HepG2 (cell line): ENCODE data around the gene HDHD3. TPM values are rescaled to one million over a fixed set of nuclear protein-coding genes. Genes with fewer than 3 reads are reported as not detected.

ENCODE experiments used
- ATAC-seq: fragments of 200-7000 bp; cut with Tn5 transposase; 3 replicates; pipeline ENCODE4 v1.9.1; 2020; ENCODE audit warnings: mild to moderate bottlenecking, moderate library complexity
- BruUV-seq: library from RNA; stranded (reverse); fragments of 400-500 nt; replicated peaks from 2 replicates; lab custom pipeline; 2021; lab: Mats Ljungman, UMichigan
- CTCF ChIA-PET: fragments of 300-600 bp; formaldehyde crosslinking; extraction: SDS; loops from one replicate; lab custom pipeline; 2021; ENCODE audit warnings: low total read pairs, inconsistent platforms, low intra/inter-chr PET ratio; lab: Yijun Ruan, JAX
- POLR2A ChIA-PET: fragments of 350-600 bp; sonication (Branson Sonifier 250); formaldehyde crosslinking; loops from one replicate; lab custom pipeline; 2020; ENCODE audit warnings: antibody characterized with exemption, inconsistent platforms; lab: Yijun Ruan, JAX
- DNase-seq: peaks from one replicate; pipeline ENCODE4 v3.0.0-alpha.2; 2015; ENCODE audit warnings: low spot score
- FAIRE-seq: peaks from 3 replicates; lab custom pipeline; 2011; peaks lifted over from hg19 to GRCh38; lab: Jason Lieb, UNC
- H2AFZ ChIP-seq: one replicate; pipeline ENCODE4 v1.6.1; 2011; ENCODE audit warnings: low read length, inconsistent platforms
- H3K27ac ChIP-seq: fragments of 300-600 bp; 3 replicates; pipeline ENCODE4 v1.8.0; 2011; ENCODE audit warnings: mixed run types, mild to moderate bottlenecking, mixed read lengths, low read length, inconsistent platforms; ENCODE audit not compliant: insufficient read depth; ENCODE audit errors: extremely low read length
- H3K27me3 ChIP-seq, 2 experiments: fragments of 200-600 bp in 1 of 2; 2 replicates in 1 of 2; 3 replicates in 1 of 2; pipeline versions ENCODE4 v1.6.0 to v1.8.0; 2011; ENCODE audit warnings: low read length in 2 of 2, mild to moderate bottlenecking in 2 of 2, moderate library complexity in 2 of 2, inconsistent platforms in 1 of 2; ENCODE audit not compliant: insufficient read depth in 2 of 2, control insufficient read depth in 1 of 2
- H3K36me3 ChIP-seq, 2 experiments: fragments of 200-600 bp in 1 of 2; replicated peaks in 1 of 2; 2 replicates in 1 of 2; 3 replicates in 1 of 2; pipeline versions ENCODE4 v1.5.1 to v1.8.0; 2011; ENCODE audit warnings: low read length in 2 of 2, inconsistent platforms in 1 of 2; ENCODE audit not compliant: insufficient read depth in 2 of 2, control insufficient read depth in 1 of 2
- H3K4me1 ChIP-seq: 2 replicates; pipeline ENCODE4 v1.5.1; 2012; ENCODE audit warnings: low read length, inconsistent platforms; ENCODE audit not compliant: insufficient read depth
- H3K4me2 ChIP-seq: 2 replicates; pipeline ENCODE4 v1.6.0; 2011; ENCODE audit warnings: low read depth, low read length, inconsistent platforms
- H3K4me3 ChIP-seq, 3 experiments: fragments of 200-600 bp in 1 of 3; sonication (generic), shearing (Covaris generic) in 1 of 3; replicated peaks in 1 of 3; 2 replicates each; pipeline ENCODE4 v1.5.1; 2011 to 2016; ENCODE audit warnings: low read length in 3 of 3, inconsistent platforms in 2 of 3, low read depth in 2 of 3, mild to moderate bottlenecking in 2 of 3, control low read depth in 1 of 3, mixed read lengths in 1 of 3; ENCODE audit not compliant: insufficient read depth in 1 of 3
- H3K79me2 ChIP-seq: one replicate; pipeline ENCODE4 v1.6.1; 2011; ENCODE audit warnings: low read length, inconsistent platforms; ENCODE audit not compliant: insufficient read depth
- H3K9ac ChIP-seq: 2 replicates; pipeline ENCODE4 v1.6.0; 2011; ENCODE audit warnings: mild to moderate bottlenecking, low read depth, low read length, inconsistent platforms; ENCODE audit not compliant: insufficient read depth
- H3K9me3 ChIP-seq: 2 replicates; pipeline ENCODE4 v1.5.1; 2012; ENCODE audit warnings: mild to moderate bottlenecking, low read length
- H4K20me1 ChIP-seq: 2 replicates; pipeline ENCODE4 v1.6.0; 2011; ENCODE audit warnings: inconsistent platforms, mild to moderate bottlenecking, low read length, moderate library complexity; ENCODE audit not compliant: insufficient read depth
- ARNTL ChIP-seq: sonication (generic); formaldehyde crosslinking; IDR thresholded peaks from 2 replicates; pipeline ENCODE4 v1.4.0; 2020; ENCODE audit warnings: mild to moderate bottlenecking, missing genetic modification reagents
- ATF3 ChIP-seq: sonication (generic); formaldehyde crosslinking; IDR thresholded peaks from 2 replicates; pipeline ENCODE4 v1.4.0; 2020; ENCODE audit warnings: missing genetic modification reagents
- BHLHE40 ChIP-seq: IDR thresholded peaks from 2 replicates; pipeline ENCODE4 v1.6.1; 2011; ENCODE audit warnings: low read length, improper control_type of control experiment
- CENPX ChIP-seq: sonication (generic); formaldehyde crosslinking; IDR thresholded peaks from 2 replicates; pipeline ENCODE4 v1.9.0; 2021; ENCODE audit warnings: mild to moderate bottlenecking, missing genetic modification reagents, moderate library complexity
- CERS6 ChIP-seq: sonication (generic); formaldehyde crosslinking; IDR thresholded peaks from 2 replicates; pipeline ENCODE4 v1.5.0; 2020; ENCODE audit warnings: missing genetic modification reagents
- ETS1 ChIP-seq: sonication (generic); formaldehyde crosslinking; IDR thresholded peaks from 2 replicates; pipeline ENCODE4 v1.4.0; 2020; ENCODE audit warnings: missing genetic modification reagents
- HNF4A ChIP-seq: sonication (generic); formaldehyde crosslinking; IDR thresholded peaks from 2 replicates; pipeline ENCODE4 v1.4.0; 2020; ENCODE audit warnings: missing genetic modification reagents
- KLF9 ChIP-seq: IDR thresholded peaks from 2 replicates; pipeline ENCODE4 v1.6.1; 2016; ENCODE audit warnings: low read depth
- PCBP2 ChIP-seq: fragments of 200-400 bp; formaldehyde crosslinking; optimal IDR thresholded peaks from 2 replicates; pipeline ENCODE3; 2018; ENCODE audit warnings: low read length, low read depth; ENCODE audit not compliant: poor library complexity, severe bottlenecking
- RARA ChIP-seq: IDR thresholded peaks from 2 replicates; pipeline ENCODE4 v1.6.1; 2016; ENCODE audit warnings: missing genetic modification reagents, missing compliant biosample characterization
- ZBTB7A ChIP-seq: sonication (generic); formaldehyde crosslinking; IDR thresholded peaks from 2 replicates; pipeline ENCODE4 v1.8.0; 2022; ENCODE audit warnings: mild to moderate bottlenecking, missing genetic modification reagents
- ZMYM3 ChIP-seq: sonication (generic); formaldehyde crosslinking; IDR thresholded peaks from 2 replicates; pipeline ENCODE4 v1.5.1; 2020; ENCODE audit warnings: mild to moderate bottlenecking, missing genetic modification reagents
- ZNF121 ChIP-seq: sonication (generic); formaldehyde crosslinking; IDR thresholded peaks from 2 replicates; pipeline ENCODE4 v1.5.0; 2020; ENCODE audit warnings: mild to moderate bottlenecking, missing genetic modification reagents
- ZNF430 ChIP-seq: sonication (generic); formaldehyde crosslinking; IDR thresholded peaks from 2 replicates; pipeline ENCODE4 v1.9.0; 2021; ENCODE audit warnings: mild to moderate bottlenecking, missing genetic modification reagents
- ZNF530 ChIP-seq: sonication (generic); formaldehyde crosslinking; IDR thresholded peaks from 2 replicates; pipeline ENCODE4 v1.5.0; 2020; ENCODE audit warnings: low read depth, mild to moderate bottlenecking, missing genetic modification reagents
- ZNF552 ChIP-seq: sonication (generic); formaldehyde crosslinking; IDR thresholded peaks from 2 replicates; pipeline ENCODE4 v1.9.0; 2022; ENCODE audit warnings: missing genetic modification reagents, mild to moderate bottlenecking, borderline replicate concordance
- WGBS: methylation state at CpG from one replicate; pipeline ENCODE4 v1.1.6; 2017; ENCODE audit warnings: low lambda C conversion rate; 5-methylcytosine and 5-hydroxymethylcytosine counted together
- in situ Hi-C: cut with HindIII; loops from 2 replicates; pipeline ENCODE4 v1.10.0; 2017; ENCODE audit warnings: low pct_unique_long_range_greater_than_20kb; ENCODE audit not compliant: extremely low pct_ligation_motif_present
- intact Hi-C: fragments of 100-400 bp; cut with micrococcal nuclease; formaldehyde crosslinking; loops from one replicate; pipeline ENCODE4 v1.10.0; 2022; ENCODE audit not compliant: unreplicated experiment
- polyA plus RNA-seq, 8 experiments: library from polyadenylated mRNA; depleted of rRNA in 3 of 8; stranded (reverse) in 7 of 8; unstranded in 1 of 8; fragments of >200 nt; fragmentation: Illumina TruSeq in 4 of 8; extraction: Trizol in 4 of 8; gene quantifications; 2 replicates each; pipeline versions ENCODE4 v1.2.1 to v1.2.3, GENCODE V29; 2011 to 2016; ENCODE audit warnings: low read depth in 4 of 8, missing spikeins in 1 of 8, mixed read lengths in 1 of 8; ENCODE audit not compliant: insufficient read depth in 1 of 8
- total RNA-seq, 5 experiments: library from RNA; depleted of rRNA; stranded (reverse); fragments of >200 nt; fragmentation: Illumina TruSeq; extraction: Trizol; gene quantifications; 2 replicates each; pipeline ENCODE4 v1.2.3, GENCODE V29; 2016; ENCODE audit warnings: low read depth in 1 of 5

Gene HDHD3
- total and polyA plus RNA-seq, 2 of the 13 experiments (the other 11 are each of a cell fraction or from before 2014, with no cell fraction given): 23.1 to 38.5 TPM

- in situ Hi-C loops: no loop called here
- FAIRE-seq (no peak), ATAC-seq (no peak), DNase-seq (no peak)
- Histone ChIP-seq H3K27ac (peak overlapping the region; percentile 94), H3K36me3 (peaks cover 4 to 10% of the 10 kb centered on the region in 2 experiments; a peak in 3 of 5 replicates), H3K4me2 (peak overlapping the region; percentile 87), H2AFZ (no peak overlapping the region), H3K27me3 (no peaks in the 10 kb centered on the region), H3K9me3 (no peaks in the 10 kb centered on the region), H3K4me3 (peak overlapping the region; percentile 80 to 99 (median 84)), H4K20me1 (peaks cover 16% of the 10 kb centered on the region), H3K9ac (peak overlapping the region; percentile 89), H3K79me2 (peaks cover 15% of the 10 kb centered on the region), H3K4me1 (peaks cover 74% of the 10 kb centered on the region)
- ChIA-PET CTCF (no interaction called here), POLR2A (interaction anchor here (0.7 to 3.5 kb wide), 4 partner anchors 9 to 25 kb away, joined by 4 to 35 read pairs (median 12); partner anchors contain the start of gene ALAD)
- intact Hi-C loops: no loop called here
- BruUV-seq: TSS peak; percentile 70
- 59% methylated on average over 6 of the region's 6 CpGs for WGBS
- TF ChIP-seq ZMYM3 (peak; percentile 48; the same call in 1 of the 2 replicates), ATF3 (CRISPR knock-in tag) (no peak), ZNF121 (0 out of 2 replicates have a peak, but pooled peaks have one; percentile 29), CENPX (CRISPR knock-in tag) (no peak), RARA (CRISPR knock-in tag) (0 out of 2 replicates have a peak, but pooled peaks have one; percentile 20), ARNTL (CRISPR knock-in tag) (peak; percentile 32; the same call in 1 of the 2 replicates), ZNF430 (CRISPR knock-in tag) (0 out of 2 replicates have a peak, but pooled peaks have one; percentile 24), CERS6 (CRISPR knock-in tag) (no peak), HNF4A (peak; percentile 48), KLF9 (no peak), ZBTB7A (CRISPR knock-in tag) (no peak), ETS1 (CRISPR knock-in tag) (0 out of 2 replicates have a peak, but pooled peaks have one; percentile 2), BHLHE40 (no peak), ZNF530 (CRISPR knock-in tag) (0 out of 2 replicates have a peak, but pooled peaks have one; percentile 36), PCBP2 (no peak), ZNF552 (no peak)
Measured at GRCh38 chr9:113375057-113376023, 1.4 kb downstream of the HDHD3 start.
